Measurements from ENCODE around the gene MSI2.

Gene MSI2

GRCh38 chr17:57253362-57254065, 2.8 kb upstream of the MSI2 start:
- no peak for DNase-seq (ENCODE audit: low read depth)
- TF ChIP-seq, protein P1, sequence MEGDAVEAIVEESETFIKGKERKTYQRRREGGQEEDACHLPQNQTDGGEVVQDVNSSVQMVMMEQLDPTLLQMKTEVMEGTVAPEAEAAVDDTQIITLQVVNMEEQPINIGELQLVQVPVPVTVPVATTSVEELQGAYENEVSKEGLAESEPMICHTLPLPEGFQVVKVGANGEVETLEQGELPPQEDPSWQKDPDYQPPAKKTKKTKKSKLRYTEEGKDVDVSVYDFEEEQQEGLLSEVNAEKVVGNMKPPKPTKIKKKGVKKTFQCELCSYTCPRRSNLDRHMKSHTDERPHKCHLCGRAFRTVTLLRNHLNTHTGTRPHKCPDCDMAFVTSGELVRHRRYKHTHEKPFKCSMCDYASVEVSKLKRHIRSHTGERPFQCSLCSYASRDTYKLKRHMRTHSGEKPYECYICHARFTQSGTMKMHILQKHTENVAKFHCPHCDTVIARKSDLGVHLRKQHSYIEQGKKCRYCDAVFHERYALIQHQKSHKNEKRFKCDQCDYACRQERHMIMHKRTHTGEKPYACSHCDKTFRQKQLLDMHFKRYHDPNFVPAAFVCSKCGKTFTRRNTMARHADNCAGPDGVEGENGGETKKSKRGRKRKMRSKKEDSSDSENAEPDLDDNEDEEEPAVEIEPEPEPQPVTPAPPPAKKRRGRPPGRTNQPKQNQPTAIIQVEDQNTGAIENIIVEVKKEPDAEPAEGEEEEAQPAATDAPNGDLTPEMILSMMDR (IDR thresholded peaks at IDR 0.05; ENCODE audit: control insufficient read depth, insufficient read depth, low read depth, low read length, missing control alignments) = no peak
- no peak overlapping the region for H3K4me3 ChIP-seq (ENCODE audit: control insufficient read depth, low read depth, low read length)

DNA sequence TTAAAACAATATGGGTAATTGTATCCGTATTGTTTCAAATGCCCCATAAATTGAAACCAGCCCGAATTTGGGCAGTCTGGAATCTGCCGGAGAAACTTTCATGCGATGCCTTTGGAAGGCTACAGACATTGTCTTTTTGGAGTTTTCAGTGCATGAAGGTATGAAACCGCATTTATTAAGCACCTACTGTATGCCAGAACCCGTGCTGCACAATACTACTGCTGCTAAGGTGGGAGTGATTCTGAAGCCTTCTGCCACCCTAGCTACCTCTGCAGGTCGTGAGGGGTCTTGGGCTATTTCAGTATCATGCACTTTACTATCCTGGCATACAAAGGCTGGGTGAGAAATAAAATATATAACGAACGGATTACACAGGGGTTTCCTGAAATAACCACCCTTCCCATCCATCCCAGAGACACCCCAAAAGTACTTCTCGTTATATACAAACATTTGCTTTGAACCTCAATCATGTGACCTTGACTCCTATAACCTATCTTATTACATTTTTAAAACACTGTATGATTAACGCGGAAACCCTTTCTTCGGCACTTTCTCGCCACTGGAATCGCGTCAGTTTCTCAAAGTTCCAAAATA, 1.0 kb upstream of the MSI2 start:
- TF ChIP-seq, protein P1 (IDR thresholded peaks at IDR 0.05; ENCODE audit: control insufficient read depth, insufficient read depth, low read depth, low read length, missing control alignments) = no peak
- peak overlapping the region; percentile 52 for H3K4me3 ChIP-seq (ENCODE audit: control insufficient read depth, low read depth, low read length)
- DNase-seq (ENCODE audit: low read depth) = no peak

- TF ChIP-seq, protein P1 (IDR thresholded peaks at IDR 0.05; ENCODE audit: control insufficient read depth, insufficient read depth, low read depth, low read length, missing control alignments) = no peak
- DNase-seq (ENCODE audit: low read depth) = no peak
- H3K4me3 ChIP-seq (ENCODE audit: control insufficient read depth, low read depth, low read length) = peak overlapping the region; percentile 52
Observed at GRCh38 chr17:57256708-57257112, 387 bp downstream of the MSI2 start.

GRCh38 chr17:57257195-57257894, 1.0 kb downstream of the MSI2 start:
- peak overlapping the region; percentile 52 for H3K4me3 ChIP-seq (ENCODE audit: control insufficient read depth, low read depth, low read length)
- TF ChIP-seq, protein P1 (IDR thresholded peaks at IDR 0.05; ENCODE audit: control insufficient read depth, insufficient read depth, low read depth, low read length, missing control alignments) = no peak
- DNase-seq (ENCODE audit: low read depth) = no peak

DNA sequence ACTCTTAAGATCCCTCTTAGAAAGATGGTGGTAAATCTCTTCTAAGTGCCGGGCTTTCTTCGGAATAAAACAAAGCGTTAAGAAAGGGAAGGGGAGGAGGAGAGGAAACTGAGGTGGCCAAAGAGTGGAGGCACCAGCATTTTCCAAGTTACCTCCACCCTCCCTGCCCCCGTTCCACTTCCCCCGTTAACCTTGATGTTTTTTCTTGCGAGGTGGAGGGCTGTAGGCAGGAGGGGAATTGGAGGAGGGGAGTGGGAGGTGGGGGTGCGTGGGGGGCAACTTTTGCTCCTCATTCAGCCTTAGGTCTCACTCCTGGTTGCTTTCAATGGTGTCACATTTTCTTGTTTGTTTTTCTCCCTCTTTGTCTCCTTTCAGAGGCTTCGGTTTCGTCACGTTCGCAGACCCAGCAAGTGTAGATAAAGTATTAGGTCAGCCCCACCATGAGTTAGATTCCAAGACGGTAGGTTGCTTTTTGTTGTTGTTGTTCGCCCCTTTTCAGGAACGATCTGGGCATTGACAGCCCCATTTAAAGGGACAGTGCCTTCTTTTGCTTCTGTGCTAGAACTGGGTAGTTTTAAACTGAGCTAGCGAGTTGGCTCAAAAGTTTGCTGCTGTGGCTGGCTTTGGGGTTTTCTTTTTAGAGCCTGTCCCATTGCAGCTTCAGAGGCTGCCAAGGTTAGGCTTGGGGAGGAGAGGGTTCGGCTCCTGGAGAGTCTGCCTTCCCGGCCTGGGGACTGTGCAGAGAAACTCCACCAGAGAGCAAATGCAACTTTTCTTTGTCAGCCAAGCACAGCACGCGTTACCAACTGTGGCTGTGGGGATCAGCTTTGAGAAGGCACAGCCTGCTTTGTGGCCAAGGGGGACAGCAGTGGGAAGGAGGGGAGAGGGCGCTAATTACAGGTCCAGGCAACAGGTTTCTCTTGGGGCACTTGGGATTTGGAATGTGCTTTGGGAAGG, 1.9 kb downstream of the MSI2 start:
- no peak for DNase-seq (ENCODE audit: low read depth)
- peak overlapping the region; percentile 52 for H3K4me3 ChIP-seq (ENCODE audit: control insufficient read depth, low read depth, low read length)
- TF ChIP-seq, protein P1 (IDR thresholded peaks at IDR 0.05; ENCODE audit: control insufficient read depth, insufficient read depth, low read depth, low read length, missing control alignments) = no peak

- TF ChIP-seq, protein P1 (IDR thresholded peaks at IDR 0.05; ENCODE audit: control insufficient read depth, insufficient read depth, low read depth, low read length, missing control alignments) = no peak
- DNase-seq (ENCODE audit: low read depth) = no peak
- no peak overlapping the region for H3K4me3 ChIP-seq (ENCODE audit: control insufficient read depth, low read depth, low read length)
Observed at GRCh38 chr17:57259306-57259705, 3.0 kb downstream of the MSI2 start.

All from AG09309 (cell line).